Measurements from ENCODE around the gene EHBP1L1.

GRCh38 chr11:65573391-65574079 lies 2.3 kb upstream of the EHBP1L1 start:
- TF ChIP-seq ZNF70 (CRISPR knock-in tag; IDR thresholded peaks at IDR 0.05) = no peak
- TF ChIP-seq TSHZ2 (CRISPR knock-in tag; IDR thresholded peaks at IDR 0.05) = no peak
- TF ChIP-seq RARB (CRISPR knock-in tag; IDR thresholded peaks at IDR 0.05) = no peak
- no peak for TF ChIP-seq ISL1 (CRISPR knock-in tag; IDR thresholded peaks at IDR 0.05)
- no peak for TF ChIP-seq ARNTL (CRISPR knock-in tag; IDR thresholded peaks at IDR 0.05; ENCODE audit: borderline replicate concordance, low read depth)
- no peak for TF ChIP-seq PATZ1 (CRISPR knock-in tag; IDR thresholded peaks at IDR 0.05; ENCODE audit: borderline replicate concordance)
- TF ChIP-seq GLIS3 (CRISPR knock-in tag; IDR thresholded peaks at IDR 0.05) = no peak
- no peak for TF ChIP-seq PPARA (CRISPR knock-in tag; IDR thresholded peaks at IDR 0.05; ENCODE audit: borderline replicate concordance)
- TF ChIP-seq ZFP3 (CRISPR knock-in tag; IDR thresholded peaks at IDR 0.05) = no peak; the same call in 1 of the 2 replicates
- no peak for TF ChIP-seq CSRNP3 (CRISPR knock-in tag; IDR thresholded peaks at IDR 0.05)
